Endothelial cell (in vitro differentiated cells): ENCODE results near the gene NDUFAF5. TPM values are rescaled to one million over a fixed set of nuclear protein-coding genes. Genes with fewer than 3 reads are reported as not detected.

Source experiments
- DNase-seq: peaks from one replicate; pipeline ENCODE4 v3.0.0; 2021; ENCODE audit warnings: low spot score
- H3K27ac Mint-ChIP-seq: one replicate; pipeline ENCODE4 v1.8.0; 2021; ENCODE audit warnings: mixed read lengths, inconsistent platforms; ENCODE audit not compliant: unreplicated experiment
- H3K27me3 Mint-ChIP-seq: one replicate; pipeline ENCODE4 v1.8.0; 2021; ENCODE audit warnings: mild to moderate bottlenecking, moderate library complexity, mixed read lengths, inconsistent platforms; ENCODE audit not compliant: unreplicated experiment
- H3K36me3 Mint-ChIP-seq: one replicate; pipeline ENCODE4 v1.8.0; 2021; ENCODE audit warnings: mild to moderate bottlenecking, low read depth, mixed read lengths, inconsistent platforms; ENCODE audit not compliant: unreplicated experiment
- H3K4me1 Mint-ChIP-seq: one replicate; pipeline ENCODE4 v1.8.0; 2021; ENCODE audit warnings: mild to moderate bottlenecking, mixed read lengths, inconsistent platforms; ENCODE audit not compliant: unreplicated experiment
- H3K4me3 Mint-ChIP-seq: one replicate; pipeline ENCODE4 v1.8.0; 2021; ENCODE audit warnings: mild to moderate bottlenecking, mixed read lengths, inconsistent platforms; ENCODE audit not compliant: unreplicated experiment
- H3K9me3 Mint-ChIP-seq: one replicate; pipeline ENCODE4 v1.8.0; 2021; ENCODE audit warnings: mixed read lengths, inconsistent platforms; ENCODE audit not compliant: unreplicated experiment
- total RNA-seq: library from RNA; stranded (reverse); fragmentation: NEBNext Ultra II Directional; extraction: Animal tissue kit (Norgen Biotek cat#: 25700); gene quantifications from one replicate; pipeline ENCODE4 v1.2.1, GENCODE V29; 2021; ENCODE audit not compliant: unreplicated experiment
- TF ChIP-seq, protein P1 (sequence below): fragments of 200-600 bp; sonication (generic); IDR thresholded peaks from one replicate; pipeline ENCODE4 v1.5.0; 2021; ENCODE audit warnings: antibody characterized with exemption; ENCODE audit not compliant: unreplicated experiment

Gene NDUFAF5
- total RNA-seq, 1 donor from 2014 or later: 22.5 TPM

GRCh38 chr20:13777171-13777601 lies 7.6 kb upstream of the NDUFAF5 start:
- peaks cover 8% of the 10 kb centered on the region for H3K36me3 Mint-ChIP-seq
- H3K9me3 Mint-ChIP-seq: no peaks in the 10 kb centered on the region
- TF ChIP-seq, protein P1, sequence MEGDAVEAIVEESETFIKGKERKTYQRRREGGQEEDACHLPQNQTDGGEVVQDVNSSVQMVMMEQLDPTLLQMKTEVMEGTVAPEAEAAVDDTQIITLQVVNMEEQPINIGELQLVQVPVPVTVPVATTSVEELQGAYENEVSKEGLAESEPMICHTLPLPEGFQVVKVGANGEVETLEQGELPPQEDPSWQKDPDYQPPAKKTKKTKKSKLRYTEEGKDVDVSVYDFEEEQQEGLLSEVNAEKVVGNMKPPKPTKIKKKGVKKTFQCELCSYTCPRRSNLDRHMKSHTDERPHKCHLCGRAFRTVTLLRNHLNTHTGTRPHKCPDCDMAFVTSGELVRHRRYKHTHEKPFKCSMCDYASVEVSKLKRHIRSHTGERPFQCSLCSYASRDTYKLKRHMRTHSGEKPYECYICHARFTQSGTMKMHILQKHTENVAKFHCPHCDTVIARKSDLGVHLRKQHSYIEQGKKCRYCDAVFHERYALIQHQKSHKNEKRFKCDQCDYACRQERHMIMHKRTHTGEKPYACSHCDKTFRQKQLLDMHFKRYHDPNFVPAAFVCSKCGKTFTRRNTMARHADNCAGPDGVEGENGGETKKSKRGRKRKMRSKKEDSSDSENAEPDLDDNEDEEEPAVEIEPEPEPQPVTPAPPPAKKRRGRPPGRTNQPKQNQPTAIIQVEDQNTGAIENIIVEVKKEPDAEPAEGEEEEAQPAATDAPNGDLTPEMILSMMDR: no peak
- no peaks in the 10 kb centered on the region for H3K4me1 Mint-ChIP-seq
- no peak overlapping the region for H3K4me3 Mint-ChIP-seq
- H3K27me3 Mint-ChIP-seq: no peaks in the 10 kb centered on the region
- H3K27ac Mint-ChIP-seq: no peak overlapping the region
- no peak for DNase-seq

DNA sequence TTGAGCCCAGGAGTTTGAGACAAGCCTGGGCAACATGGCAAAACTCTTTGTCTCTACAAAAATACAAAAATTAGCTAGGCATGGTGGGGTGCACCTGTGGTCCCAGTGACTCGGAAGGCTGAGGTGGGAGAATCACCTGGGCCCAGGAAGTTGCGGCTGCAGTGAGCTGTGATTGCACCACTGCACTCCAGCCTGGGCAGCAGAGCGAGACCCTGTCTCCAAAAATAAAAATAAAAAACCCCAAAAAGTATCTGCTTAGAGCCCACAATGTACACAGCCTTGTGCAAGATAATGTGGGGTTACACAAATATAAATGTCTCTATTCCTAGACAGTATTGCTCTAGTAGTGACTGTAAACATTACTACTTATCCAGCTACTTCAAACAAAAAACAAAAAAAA lies 6.0 kb upstream of the NDUFAF5 start:
- H3K27ac Mint-ChIP-seq: no peak overlapping the region
- no peaks in the 10 kb centered on the region for H3K4me1 Mint-ChIP-seq
- TF ChIP-seq, protein P1: no peak
- DNase-seq: no peak
- H3K9me3 Mint-ChIP-seq: no peaks in the 10 kb centered on the region
- peaks cover 4% of the 10 kb centered on the region for H3K36me3 Mint-ChIP-seq
- H3K4me3 Mint-ChIP-seq: no peak overlapping the region
- H3K27me3 Mint-ChIP-seq: no peaks in the 10 kb centered on the region

GRCh38 chr20:13783528-13783927 lies 1.3 kb upstream of the NDUFAF5 start:
- no peaks in the 10 kb centered on the region for H3K36me3 Mint-ChIP-seq
- no peak for DNase-seq

DNA sequence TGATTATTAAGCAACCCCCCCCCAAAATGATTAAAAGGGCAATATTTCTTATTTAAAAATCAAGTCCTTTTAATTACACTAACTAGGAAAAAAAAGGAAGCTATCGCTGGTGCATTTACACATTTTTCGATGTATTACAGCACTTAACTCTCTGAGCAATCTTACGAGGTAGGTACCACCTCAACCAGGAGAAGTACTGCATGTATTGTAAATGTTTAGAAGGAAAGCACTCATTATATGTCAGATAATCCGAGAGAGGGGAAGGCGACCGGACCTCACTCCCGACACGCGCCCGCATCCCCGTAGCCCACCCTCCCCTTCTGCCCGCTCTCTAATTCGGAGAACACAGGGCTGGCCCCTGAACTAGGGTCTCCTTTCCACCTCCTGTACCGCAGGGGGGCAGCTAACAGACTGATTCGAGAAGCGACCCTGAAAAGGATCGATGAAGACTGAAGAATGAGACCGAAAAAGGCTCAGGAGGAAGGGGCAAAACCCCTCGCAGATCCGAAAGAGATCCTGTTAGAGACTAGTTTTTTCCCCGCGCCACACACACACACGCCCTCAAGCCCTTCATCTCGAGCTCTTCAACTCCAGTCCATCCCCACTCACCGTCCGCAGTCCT lies 446 bp upstream of the NDUFAF5 start:
- H3K36me3 Mint-ChIP-seq: no peaks in the 10 kb centered on the region
- DNase-seq: peak; percentile 25

More at GRCh38 chr20:13783528-13783927, 1.3 kb upstream of the NDUFAF5 start:
- Mint-ChIP-seq H3K9me3 (no peaks in the 10 kb centered on the region), H3K4me3 (no peak overlapping the region), H3K27me3 (peaks cover 2% of the 10 kb centered on the region), H3K27ac (no peak overlapping the region), H3K4me1 (peaks cover 14% of the 10 kb centered on the region)
- TF ChIP-seq, protein P1: no peak

More for the DNA sequence above, 446 bp upstream of the NDUFAF5 start:
- Mint-ChIP-seq H3K4me3 (peak overlapping the region; percentile 100), H3K4me1 (peaks cover 14% of the 10 kb centered on the region), H3K27ac (peak overlapping the region; percentile 94), H3K27me3 (peaks cover 2% of the 10 kb centered on the region), H3K9me3 (no peaks in the 10 kb centered on the region)
- TF ChIP-seq, protein P1: no peak
